Measurements from ENCODE around the gene IPO4. TPM values are rescaled to one million over a fixed set of nuclear protein-coding genes. Genes with fewer than 3 reads are reported as not detected.

The IPO4 gene
- total RNA-seq, 1 experiment from 2014 or later, result 22.9 TPM

DNA sequence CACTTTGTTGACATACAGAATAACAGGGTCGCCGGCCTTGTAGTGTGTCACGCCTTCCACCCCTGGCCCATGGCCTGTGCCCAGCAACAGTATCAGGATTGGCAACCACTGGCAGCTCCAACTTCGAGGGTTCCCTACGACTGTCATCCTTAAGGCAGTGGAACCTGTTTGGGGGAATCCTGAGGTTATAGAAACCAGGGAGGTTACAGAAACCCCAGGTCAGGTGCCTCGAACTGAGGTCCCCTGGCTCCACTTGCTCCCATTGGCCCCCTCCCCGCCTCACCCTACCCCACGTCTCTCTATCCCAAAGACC, 6.2 kb upstream of the IPO4 start:
- DNase-seq (ENCODE audit: low read depth), result no peak

DNA sequence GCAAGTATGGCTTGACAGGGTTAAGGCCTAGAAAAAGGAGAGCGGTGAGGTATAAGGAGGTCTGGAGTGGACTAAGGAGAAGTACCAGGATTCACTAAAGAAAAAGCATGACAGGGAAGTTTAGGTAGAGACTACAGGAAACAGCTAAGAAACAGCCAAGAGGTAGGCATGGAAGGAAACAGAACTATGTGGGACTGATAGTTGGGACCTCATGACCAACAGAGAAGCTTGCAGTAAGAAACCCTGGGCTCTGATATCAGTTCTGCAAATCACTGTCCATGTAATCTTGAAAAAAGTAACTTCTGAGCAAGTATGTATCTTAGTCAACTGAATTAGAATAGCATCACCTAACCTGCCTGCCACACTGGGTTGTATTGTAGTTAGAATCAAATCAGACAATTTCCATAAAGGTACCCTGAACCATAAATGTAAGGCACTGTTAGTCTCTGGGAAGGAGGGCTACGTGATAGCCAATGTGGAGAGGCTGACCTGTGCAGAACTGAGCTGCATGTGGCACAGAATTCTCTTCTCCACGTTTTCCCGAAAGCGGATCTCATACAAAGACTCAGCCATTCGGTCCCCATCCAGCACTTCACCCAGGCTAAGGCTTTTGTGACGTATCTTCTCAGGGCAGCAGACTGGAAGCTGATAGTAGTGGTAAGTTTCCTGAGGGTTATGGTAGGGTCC, 5.7 kb upstream of the IPO4 start:
- DNase-seq (ENCODE audit: low read depth), result no peak

DNA sequence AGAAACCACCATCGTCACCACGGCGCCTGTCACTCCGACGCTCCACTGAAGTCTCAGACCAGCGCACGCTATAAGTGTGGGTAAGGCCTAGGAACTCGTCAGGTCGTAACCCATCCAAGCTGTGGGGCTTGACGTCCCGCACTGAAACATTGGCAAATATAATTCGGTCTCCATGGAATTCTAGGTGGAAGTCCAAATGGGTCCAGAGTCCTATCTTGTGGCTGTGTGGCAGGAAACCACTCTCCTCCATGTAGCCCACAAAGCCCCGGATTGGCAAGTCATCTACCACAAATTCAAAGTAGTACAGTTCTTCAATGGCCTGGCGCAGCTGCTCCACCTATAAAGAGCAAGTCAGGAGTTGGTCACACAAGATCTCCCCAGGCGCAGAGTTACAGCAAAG, 4.3 kb upstream of the IPO4 start:
- no peak for DNase-seq (ENCODE audit: low read depth)

DNA sequence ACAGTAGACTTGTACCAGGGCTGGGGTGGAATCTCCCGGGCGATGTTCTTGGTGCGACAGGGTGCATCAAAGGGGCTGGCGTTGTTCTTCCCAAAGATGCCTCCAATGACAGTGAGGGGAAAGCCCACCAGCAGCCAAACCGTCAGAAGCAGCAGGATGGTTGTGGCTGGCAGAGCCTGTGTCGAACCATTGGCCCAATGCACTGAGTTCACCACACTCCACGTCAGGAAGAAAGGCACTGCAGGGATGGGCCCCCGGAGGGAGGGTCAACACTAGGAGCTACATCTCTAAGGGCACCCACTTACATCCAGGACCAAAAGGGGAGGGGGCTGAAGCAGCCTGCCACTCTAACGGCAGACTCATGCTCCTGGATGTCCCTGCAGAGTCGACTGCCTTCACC, 1.8 kb upstream of the IPO4 start:
- no peak for DNase-seq (ENCODE audit: low read depth)

DNA sequence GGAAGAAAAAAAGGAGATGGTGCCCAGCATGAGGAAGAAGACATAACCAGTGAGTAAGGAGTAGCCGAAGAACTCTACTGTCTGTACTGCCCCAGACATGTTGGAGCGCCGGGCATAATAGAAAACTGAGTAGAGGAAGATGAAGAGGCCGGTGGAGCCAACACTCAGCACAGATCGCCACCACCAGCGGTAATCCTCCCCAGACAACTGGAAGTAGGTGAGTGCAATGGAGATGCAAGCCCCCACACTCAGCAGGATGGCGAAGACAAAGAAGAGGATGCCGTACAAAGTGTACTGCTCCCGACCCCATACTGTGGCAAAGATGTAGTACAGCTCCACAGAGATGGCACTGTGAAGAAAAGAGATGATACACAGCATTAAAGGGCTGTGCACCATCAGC, 844 bp upstream of the IPO4 start:
- DNase-seq (ENCODE audit: low read depth), result no peak

DNA sequence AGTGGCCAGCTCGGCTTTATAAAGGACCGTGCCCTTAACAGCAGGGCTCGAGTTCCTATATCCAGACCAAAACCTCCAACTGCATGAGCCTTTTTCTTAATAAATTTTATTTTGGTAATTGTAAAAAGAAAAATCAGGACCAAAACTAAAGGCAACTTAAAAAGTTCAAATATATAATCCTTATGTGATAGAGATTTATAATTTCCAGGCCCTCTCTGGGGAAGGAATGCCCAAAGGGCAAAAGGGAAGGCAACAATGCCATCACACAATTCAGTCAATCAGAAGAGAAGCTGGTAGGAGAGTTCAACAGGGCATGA, 401 bp upstream of the IPO4 start:
- DNase-seq (ENCODE audit: low read depth), result no peak

DNA sequence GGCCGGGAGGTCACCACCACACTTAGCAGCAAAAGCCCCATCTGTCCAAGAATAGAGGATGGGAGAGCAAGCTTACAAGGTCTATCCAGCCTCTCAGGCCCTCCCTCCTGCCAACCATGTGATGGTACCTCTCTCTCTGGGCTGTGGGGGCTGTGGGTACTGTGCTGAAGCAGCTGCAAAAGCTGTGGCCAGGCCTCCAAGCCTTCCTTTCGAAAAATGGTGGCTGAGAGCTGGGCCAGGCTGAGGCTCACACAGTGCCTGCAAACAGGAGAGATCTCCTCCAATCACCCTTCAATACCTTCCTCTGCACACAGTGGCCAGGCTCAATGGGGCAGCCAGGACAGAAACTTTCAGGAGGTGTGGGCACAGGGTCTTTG, 1.1 kb downstream of the IPO4 start:
- DNase-seq (ENCODE audit: low read depth), result no peak

DNA sequence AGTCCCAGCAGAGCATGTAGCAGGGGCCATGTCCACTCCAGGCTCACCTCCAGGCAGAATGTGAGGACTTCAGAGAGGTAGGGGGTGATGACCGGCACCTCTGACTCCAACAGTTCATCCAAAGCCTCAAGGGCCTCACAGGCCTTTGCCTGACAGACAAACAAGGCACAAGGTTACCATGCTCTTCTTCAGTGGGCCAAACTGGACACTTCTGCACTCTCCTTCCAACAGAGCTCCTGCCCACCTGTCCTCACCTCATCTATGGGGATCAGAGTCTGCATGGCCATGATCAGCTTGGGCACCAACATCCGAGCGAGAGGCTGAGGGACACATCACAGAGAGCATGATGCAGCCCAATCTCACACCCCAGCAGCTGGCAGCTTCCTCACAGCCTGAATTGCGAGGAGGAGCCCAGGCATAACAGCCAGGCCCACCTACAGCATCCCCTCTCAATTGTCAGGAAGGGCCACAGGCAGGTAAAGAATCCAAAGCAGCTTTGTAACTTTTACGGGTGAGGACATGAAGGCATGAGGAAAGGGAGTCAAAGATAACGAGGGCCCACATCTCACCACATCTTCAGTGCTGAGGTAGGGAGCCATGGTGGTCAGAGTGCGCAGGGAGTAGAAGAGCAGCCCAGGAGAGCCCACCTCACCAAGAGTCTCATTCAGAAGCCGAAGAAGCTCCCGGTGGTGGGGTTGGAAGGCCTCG, 1.6 kb downstream of the IPO4 start:
- DNase-seq (ENCODE audit: low read depth), result no peak

DNA sequence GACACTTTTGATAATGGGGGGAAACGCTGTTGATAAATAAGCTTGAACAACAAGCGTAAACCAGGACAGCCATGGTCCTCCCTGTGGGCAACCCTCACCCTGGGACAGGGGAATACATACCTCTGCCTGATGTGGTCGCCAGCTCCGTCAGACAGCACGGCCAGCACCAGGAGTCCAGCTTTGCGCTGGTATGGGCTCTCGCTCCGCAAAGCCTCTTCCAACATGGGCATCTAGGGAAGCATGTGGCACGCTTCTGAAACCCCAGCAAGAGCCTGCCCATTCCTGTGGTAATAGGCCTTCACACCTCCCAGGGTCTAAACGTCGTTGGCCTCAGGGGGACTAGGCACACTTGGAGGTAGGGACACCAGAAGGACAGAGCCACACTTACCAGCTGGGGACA, 2.9 kb downstream of the IPO4 start:
- no peak for DNase-seq (ENCODE audit: low read depth)

DNA sequence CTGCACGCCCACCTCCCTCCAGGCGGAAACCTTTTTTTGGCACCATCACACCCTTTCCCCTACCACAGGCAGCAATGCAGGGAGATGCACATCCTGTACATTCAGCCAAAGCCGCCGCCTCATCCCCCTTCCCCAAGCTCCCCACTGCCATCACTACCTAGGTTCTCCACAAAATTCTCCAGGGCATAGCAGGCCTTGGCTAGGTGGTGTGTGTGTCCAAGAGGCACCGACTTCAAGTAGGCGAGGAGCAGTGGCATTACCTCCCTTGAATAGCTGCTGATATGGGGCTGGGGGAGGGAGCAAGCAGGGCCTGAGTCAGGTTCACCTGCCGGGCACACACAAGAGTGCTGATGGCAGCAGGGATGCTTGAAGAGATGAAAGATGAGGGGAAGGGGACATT, 3.6 kb downstream of the IPO4 start:
- no peak for DNase-seq (ENCODE audit: low read depth)

DNA sequence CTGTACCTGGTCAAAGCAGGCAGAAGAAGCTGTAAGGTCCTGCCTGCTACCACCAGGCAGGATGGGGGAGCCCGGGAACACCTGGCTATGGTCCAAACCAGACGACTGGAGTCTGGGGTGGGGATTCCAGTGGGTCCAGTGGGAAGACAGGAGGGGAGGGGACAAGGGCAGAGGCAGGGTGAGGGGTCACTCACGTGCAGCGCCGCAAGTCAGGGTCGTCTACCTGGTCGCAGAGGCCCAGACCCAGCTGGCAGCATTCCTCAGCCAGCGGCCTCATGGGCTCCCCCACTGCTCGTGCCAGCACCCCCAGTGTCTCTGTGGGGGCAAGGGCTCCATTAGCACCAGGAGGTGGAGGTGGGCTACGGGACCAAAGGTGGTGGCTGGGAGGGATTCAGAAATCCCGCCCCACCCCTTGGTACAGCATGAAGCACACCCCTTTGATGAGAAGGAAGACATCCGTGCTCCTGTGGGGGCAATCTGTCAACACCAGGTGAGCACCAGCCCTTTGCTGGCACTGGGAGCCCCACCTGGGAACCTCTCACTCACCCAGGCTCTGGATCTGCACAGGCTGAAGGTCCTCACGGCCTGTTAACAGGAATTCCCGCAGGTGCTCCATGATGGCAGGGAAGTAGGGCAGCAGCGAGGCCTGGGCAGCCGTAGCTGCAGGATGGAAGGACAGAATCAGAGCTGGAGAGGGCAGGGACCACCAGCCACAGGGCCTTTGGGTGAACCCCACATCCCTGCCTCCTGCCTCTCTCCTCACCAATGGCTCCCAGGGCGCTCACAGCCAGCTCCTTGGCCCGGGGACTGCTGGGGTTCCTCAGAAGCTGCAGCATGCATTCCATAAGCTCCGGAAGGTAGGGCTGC, 4.3 kb downstream of the IPO4 start:
- no peak for DNase-seq (ENCODE audit: low read depth)

DNA sequence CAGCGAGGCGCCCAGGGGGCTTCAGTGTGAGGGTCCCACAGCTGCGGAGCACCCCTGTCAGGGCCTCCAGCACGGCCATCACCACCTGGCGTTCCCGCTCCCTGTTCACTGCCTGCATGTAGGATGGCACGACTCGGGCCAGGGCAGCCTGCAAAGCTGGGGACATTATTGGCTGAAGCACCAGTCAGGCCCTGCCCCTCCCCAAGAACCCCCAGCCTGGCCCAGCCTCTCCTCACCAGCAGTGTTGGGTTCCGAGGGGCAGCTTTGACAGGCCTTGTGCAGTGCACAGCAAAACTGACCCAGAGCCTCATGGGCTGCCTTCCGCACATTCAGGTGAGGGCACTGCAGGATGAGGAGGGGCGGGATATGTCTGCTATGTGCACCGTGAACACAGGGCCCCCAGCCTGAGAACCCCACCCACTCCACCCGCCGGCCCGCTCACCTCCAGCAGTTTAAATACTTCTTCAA, 5.6 kb downstream of the IPO4 start:
- DNase-seq (ENCODE audit: low read depth), result no peak

DNA sequence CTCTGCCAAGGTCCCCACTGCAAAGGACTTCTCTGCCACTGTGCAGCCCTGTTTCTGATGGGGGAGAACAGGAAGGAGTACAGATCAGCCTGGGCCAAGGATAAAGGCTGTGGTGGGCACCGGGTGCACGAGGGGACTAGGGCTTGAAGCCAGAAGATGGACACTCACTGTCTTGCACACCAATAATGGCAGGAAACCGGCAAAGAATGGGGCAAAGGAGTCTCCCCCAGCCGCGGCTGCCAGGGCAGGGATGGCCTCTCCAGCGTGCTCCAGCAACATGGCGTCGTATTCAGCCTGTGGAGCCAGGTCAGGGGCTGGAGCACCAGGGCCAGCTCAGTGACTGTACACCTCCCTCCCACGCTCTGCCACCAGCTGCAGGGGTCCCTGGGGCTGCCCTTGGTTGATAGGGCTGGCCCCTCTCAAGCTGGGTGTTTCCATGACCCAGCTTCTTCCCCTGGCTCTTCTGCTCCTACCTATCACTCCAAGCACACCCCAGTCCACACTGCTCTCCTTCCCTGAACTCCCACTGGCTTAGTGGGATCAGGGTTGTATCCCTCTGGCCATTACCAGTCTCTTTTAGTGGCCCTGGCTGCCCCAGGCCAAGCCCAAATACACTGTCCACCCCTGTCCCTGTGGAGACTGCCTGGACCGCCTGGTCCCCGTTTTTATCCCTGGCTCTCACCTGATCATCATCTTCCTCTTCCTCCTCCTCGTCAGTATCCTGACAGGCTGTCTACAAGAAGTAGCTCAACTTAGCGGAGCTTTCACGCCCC, 6.3 kb downstream of the IPO4 start:
- no peak for DNase-seq (ENCODE audit: low read depth)

DNA sequence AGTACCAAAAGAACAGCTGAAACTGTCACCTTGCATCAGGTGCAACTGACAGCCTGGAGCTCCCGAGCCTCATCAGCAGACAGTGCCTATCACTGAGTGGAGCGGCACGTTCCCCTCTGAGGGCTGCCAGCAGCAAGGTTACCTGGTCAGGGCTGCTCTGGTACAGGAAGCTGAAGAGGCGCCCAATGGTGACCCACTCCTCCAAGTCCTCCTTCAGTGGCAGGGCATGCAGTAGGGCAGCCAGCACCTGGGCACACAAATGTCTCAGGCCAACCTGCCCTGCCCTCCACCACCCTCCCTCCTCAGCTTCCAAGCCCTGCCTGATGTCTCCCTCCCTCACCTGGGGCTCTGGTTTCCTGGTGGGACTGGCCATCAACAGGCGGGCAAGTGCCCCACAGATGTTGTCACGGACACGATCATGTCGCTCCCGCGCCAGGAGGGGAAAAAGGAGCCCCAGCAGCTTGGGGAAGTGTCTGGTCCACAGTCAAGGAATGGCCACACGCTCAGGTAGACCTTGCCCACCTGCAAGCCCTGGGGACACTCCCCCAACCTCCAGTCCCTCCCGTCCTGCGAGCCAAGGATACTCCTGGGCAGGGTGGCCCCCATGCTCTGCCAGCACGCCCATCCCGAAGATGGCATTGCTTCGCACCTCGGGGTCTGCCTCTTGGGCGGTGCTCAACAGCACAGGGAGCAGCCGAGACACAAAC, 7.1 kb downstream of the IPO4 start:
- DNase-seq (ENCODE audit: low read depth), result no peak

DNA sequence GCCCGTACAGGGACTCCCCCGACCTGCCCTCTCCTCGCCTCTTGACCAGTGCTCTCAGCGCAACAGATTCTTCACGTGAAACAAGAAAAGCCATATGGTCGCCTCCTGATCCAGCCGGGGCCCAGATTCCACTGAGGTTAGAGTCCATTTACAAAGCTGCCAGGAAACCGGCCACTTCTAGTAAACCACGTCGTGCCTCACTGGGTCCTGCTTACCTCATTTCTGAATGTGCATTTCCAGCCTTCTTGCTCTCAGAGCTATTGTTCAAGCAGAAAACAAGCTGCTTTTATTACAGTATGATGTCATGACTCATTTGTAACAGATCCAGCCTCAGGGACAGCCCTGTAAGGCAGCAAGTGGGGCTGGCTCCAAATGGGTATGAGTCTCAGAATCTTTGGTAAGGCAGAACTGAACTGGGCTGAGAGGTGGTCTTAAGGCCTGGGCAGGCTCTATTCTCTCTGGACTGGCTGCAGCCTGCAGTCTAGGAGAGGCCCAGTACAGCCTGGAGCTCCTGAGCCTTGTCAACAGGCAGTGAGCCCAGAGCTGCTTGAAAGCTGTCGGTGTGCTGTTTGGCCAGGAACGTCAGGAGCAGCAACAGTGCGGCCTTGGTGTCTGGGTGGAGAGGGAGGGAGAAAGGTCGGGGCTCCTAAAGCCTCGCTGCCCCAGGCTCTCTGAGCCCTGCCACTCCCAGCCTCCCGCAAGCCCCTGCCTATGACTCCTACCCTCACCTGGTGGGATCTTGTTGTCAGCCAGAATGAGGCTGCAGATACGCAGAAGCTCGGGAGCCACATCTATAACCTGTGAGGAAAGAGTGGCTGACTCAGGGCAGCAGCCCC, 8.4 kb downstream of the IPO4 start:
- DNase-seq (ENCODE audit: low read depth), result peak; percentile 16

DNA sequence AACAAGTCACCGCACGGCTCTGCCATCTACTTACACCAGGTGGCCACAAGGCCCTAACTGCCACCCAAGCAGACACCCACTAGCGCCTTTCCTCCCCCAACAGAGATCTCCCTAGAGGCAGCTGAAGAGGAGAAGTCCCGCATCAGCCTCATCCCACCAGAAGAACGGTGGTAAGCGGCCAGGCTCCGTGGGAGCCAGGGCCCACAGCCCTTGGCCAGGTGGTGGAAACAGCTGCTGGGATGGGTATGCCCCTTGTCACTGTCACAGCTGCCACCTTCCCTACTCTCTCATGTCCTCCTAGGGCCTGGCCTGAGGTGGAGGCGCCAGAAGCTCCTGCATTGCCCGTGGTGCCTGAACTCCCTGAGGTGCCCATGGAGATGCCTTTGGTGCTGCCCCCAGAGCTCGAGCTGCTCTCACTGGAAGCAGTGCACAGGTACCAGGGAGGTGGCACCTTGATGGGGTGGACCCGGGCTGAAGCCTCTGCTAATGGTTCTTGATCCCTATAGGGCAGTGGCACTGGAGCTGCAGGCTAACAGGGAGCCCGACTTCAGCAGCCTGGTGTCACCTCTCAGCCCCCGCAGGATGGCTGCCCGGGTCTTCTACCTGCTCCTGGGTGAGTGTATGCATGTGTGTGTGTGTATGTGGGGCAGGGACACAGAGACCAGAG, 9.2 kb downstream of the IPO4 start:
- no peak for DNase-seq (ENCODE audit: low read depth)

DNA sequence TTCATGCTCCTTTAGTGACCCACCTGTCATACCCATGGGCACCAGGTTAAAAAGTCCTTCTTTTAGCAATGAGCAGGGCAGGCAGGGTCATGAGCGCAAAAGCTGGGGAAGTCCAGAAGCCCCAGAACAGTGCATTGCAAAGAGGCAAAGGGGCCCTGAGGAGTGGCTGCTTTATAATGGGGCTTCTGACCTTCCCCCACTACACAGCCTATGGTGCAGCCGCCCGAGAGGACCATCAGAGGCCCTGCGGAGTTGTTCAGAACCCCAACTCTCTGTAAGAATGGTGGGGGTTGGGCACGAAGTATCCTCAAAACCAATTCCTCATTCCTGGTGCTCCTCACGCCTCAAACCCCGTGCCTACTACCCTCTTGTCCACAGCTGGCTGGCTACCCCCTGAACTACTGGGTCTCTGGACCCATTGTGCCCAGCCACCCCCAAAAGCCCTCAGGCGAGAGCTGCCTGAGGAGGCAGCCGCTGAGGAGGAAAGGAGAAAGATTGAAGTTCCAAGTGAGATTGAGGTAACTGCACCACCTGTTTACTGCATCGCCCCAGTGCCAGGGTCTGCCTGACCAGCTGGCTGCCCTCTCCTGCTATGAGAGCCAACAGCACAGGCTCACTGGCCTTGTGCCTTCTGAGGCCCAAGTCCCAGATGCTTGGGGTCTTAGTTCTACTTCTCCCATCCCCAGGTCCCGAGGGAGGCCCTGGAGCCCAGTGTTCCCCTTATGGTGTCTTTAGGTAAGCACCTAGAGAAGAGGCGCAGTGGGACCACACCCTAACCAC, 10.0 kb downstream of the IPO4 start:
- DNase-seq (ENCODE audit: low read depth), result no peak

DNA sequence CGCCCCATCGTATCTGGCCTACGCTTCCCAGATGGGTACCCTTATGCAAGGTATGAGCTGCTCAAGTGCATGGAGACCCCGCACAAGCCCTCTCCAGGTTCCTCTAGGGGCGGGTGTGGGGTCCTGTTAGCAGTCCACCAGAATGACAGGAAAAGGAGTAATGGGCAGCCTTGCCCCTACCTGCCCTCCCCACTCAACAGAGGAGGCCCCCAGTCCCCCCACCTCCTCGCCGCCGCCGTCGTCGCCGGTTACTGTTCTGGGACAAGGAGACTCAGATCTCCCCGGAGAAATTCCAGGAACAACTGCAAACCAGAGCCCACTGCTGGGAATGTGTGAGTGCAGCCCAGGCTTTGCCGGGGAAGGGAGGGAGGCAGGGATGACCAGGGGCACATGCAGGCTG, 10.7 kb downstream of the IPO4 start:
- DNase-seq (ENCODE audit: low read depth), result no peak

DNA sequence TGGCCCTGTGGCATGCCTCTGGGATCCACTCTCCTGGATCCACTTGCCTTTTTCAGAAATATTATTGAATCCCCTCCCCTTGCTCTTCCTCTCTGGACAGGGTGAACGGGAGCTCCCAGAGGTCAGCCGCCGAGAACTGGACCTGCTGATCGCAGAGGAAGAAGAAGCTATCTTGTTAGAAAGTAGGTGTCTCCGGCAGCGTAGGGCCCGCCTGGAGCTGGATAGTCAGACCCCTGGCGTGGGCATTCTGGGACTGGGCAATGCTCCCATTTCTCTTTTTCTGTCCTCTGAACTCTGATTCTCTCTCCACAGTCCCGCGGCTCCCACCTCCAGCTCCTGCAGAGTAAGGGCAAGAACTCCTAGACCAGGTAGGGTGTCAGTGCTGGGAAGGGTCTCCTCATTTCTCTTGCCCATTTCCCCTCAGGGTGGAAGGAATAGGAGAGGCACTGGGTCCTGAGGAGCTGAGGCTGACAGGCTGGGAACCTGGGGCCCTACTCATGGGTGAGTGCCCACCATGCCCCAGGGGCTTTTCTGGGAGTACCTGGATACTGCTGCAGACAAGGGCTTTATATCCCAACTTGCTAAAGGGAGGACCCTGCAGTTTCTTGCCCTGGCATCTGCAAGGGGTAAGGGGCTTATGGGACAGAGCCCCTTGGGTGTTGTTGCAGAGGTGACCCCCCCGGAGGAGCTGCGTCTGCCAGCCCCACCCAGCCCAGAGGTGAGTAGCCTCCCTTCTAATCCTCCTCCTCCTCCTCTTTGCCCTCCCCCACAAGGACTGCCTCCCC, 11.4 kb downstream of the IPO4 start:
- no peak for DNase-seq (ENCODE audit: low read depth)
